Ishikawa (cell line): Measurements from ENCODE around the gene BHMT2.
A peak's percentile ranks its signal among the peaks of the same experiment; 100 is the strongest.

Source experiments
- CEBPB ChIP-seq: IDR thresholded peaks from 2 replicates; pipeline ENCODE4 v1.6.1; 2012
- CREB1 ChIP-seq: IDR thresholded peaks from 2 replicates; pipeline ENCODE4 v1.6.1; 2012; ENCODE audit warnings: low read depth
- EGR1 ChIP-seq: IDR thresholded peaks from 2 replicates; pipeline ENCODE4 v1.6.1; 2012
- EP300 ChIP-seq: IDR thresholded peaks from 2 replicates; pipeline ENCODE4 v1.6.1; 2012; ENCODE audit warnings: borderline replicate concordance
- FOXM1 ChIP-seq: IDR thresholded peaks from 2 replicates; pipeline ENCODE4 v1.6.1; 2012; ENCODE audit warnings: low read depth, borderline replicate concordance
- NFIC ChIP-seq: IDR thresholded peaks from 2 replicates; pipeline ENCODE4 v1.6.1; 2012
- RAD21 ChIP-seq: IDR thresholded peaks from 2 replicates; pipeline ENCODE4 v1.6.1; 2012; ENCODE audit warnings: low read depth
- TAF1 ChIP-seq: IDR thresholded peaks from 2 replicates; pipeline ENCODE4 v1.6.1; 2012; ENCODE audit warnings: low read depth, mild to moderate bottlenecking
- TCF12 ChIP-seq: IDR thresholded peaks from 2 replicates; pipeline ENCODE4 v1.6.1; 2012; ENCODE audit warnings: low read depth
- TEAD4 ChIP-seq: IDR thresholded peaks from 2 replicates; pipeline ENCODE4 v1.6.1; 2012
- USF1 ChIP-seq: IDR thresholded peaks from 2 replicates; pipeline ENCODE4 v1.6.1; 2012
- YY1 ChIP-seq: IDR thresholded peaks from 2 replicates; pipeline ENCODE4 v1.6.1; 2012; ENCODE audit warnings: low read depth
- ZBTB7A ChIP-seq: IDR thresholded peaks from 2 replicates; pipeline ENCODE4 v1.6.1; 2012; ENCODE audit warnings: low read depth
- TF ChIP-seq, protein P1 (sequence below): IDR thresholded peaks from 2 replicates; pipeline ENCODE4 v1.6.1; 2012; ENCODE audit warnings: low read depth, mild to moderate bottlenecking
- TF ChIP-seq, protein P2 (sequence below): IDR thresholded peaks from 2 replicates; pipeline ENCODE4 v1.6.1; 2012

BHMT2 gene

GRCh38 chr5:79108086-79108485 lies 38.5 kb downstream of the BHMT2 start:
- TF ChIP-seq CREB1 (no peak), RAD21 (no peak), TCF12 (no peak), CEBPB (no peak), NFIC (no peak), TAF1 (no peak), TEAD4 (no peak), FOXM1 (no peak), EP300 (no peak), USF1 (no peak), EGR1 (no peak), YY1 (no peak)
- TF ChIP-seq, protein P1, sequence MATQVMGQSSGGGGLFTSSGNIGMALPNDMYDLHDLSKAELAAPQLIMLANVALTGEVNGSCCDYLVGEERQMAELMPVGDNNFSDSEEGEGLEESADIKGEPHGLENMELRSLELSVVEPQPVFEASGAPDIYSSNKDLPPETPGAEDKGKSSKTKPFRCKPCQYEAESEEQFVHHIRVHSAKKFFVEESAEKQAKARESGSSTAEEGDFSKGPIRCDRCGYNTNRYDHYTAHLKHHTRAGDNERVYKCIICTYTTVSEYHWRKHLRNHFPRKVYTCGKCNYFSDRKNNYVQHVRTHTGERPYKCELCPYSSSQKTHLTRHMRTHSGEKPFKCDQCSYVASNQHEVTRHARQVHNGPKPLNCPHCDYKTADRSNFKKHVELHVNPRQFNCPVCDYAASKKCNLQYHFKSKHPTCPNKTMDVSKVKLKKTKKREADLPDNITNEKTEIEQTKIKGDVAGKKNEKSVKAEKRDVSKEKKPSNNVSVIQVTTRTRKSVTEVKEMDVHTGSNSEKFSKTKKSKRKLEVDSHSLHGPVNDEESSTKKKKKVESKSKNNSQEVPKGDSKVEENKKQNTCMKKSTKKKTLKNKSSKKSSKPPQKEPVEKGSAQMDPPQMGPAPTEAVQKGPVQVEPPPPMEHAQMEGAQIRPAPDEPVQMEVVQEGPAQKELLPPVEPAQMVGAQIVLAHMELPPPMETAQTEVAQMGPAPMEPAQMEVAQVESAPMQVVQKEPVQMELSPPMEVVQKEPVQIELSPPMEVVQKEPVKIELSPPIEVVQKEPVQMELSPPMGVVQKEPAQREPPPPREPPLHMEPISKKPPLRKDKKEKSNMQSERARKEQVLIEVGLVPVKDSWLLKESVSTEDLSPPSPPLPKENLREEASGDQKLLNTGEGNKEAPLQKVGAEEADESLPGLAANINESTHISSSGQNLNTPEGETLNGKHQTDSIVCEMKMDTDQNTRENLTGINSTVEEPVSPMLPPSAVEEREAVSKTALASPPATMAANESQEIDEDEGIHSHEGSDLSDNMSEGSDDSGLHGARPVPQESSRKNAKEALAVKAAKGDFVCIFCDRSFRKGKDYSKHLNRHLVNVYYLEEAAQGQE = no peak
- TF ChIP-seq, protein P2, sequence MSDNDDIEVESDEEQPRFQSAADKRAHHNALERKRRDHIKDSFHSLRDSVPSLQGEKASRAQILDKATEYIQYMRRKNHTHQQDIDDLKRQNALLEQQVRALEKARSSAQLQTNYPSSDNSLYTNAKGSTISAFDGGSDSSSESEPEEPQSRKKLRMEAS = no peak

GRCh38 chr5:79108792-79109191 lies 39.2 kb downstream of the BHMT2 start:
- TF ChIP-seq TAF1 (no peak), FOXM1 (no peak), CEBPB (no peak), TCF12 (no peak), EP300 (no peak), ZBTB7A (no peak), EGR1 (no peak), YY1 (no peak), CREB1 (no peak), TEAD4 (no peak), NFIC (no peak), USF1 (no peak), RAD21 (no peak)
- TF ChIP-seq, protein P2 = no peak
- TF ChIP-seq, protein P1 = no peak

DNA sequence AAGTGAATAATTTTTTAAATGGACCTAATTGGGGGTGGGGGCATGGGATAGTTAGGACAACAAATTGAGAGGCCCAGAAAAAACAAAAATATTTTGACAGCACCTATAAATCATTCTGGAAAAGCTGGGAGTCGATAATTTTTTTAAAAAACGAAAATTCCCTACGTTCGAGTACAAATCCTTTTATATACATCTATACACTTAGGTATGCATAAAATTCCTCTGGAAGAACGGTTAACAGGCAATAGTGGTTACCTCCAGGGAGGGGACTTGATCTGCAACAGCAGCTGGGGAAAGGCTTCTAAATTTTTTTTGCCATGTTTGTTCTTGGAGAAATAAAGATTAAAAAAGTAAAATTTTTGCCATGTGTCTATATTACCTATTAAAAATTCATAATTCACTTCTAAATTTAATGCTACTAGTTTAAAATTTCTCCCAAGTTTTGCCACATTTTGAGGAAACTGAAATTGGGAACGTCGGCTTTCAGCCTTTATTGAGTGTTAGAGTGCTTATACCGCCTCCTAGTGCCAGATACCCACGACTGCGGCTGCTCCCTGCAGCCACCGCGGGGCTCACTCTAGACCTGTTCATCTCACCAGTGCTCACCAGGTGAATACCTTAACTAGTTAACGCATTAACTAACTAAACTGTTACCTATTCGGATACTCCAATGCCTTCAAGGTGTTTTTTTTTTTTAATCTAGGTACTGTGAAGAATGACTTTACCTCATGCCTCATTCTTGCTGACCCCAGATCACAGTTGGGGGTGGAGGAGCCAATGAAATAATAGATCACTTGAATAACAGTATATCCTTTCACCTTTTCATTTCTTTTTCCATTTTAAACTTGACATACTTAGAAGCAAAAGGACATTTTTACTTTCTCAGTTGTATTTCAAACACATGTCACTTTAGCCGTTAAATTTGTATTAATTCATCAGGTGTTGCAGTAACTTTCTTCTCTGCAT lies 40.2 kb downstream of the BHMT2 start:
- TF ChIP-seq TCF12 (no peak), YY1 (no peak), RAD21 (peak; percentile 57), TEAD4 (no peak), CREB1 (no peak)

DNA sequence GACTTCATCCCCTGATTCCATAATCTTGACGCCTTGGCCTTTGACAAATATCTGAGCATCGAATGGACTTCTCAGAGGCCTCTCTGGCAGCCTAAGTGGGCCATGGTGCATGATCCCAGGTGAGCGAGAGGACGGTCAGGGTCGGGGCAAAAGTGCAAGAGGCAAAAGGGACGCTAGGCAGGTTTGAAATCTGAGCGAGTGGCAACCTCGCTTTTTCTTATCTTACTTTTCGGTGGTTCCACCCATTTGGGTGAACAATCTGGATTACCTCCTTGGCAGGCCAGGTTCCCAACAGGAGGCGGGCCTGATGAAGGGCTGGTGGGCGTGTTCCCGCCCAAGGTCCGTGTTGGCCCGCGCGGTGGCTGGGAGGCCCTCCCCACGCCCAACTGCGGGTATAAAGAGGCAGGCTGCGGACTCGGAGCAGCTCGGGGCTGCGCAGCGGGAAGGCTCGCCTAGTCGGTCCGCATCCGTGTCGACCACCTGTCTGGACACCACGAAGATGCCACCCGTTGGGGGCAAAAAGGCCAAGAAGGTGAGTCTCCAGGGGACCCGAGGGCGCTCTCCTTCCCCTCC lies 41.9 kb downstream of the BHMT2 start, which contains the start of gene BHMT:
TSS of gene BHMT (plus strand) at position 423 of the 573 bp plus-strand sequence. CDS start at position 500, 77 bp downstream.
- TF ChIP-seq RAD21 (no peak), TCF12 (no peak), CEBPB (no peak), ZBTB7A (no peak)
- TF ChIP-seq, protein P2 = no peak

DNA sequence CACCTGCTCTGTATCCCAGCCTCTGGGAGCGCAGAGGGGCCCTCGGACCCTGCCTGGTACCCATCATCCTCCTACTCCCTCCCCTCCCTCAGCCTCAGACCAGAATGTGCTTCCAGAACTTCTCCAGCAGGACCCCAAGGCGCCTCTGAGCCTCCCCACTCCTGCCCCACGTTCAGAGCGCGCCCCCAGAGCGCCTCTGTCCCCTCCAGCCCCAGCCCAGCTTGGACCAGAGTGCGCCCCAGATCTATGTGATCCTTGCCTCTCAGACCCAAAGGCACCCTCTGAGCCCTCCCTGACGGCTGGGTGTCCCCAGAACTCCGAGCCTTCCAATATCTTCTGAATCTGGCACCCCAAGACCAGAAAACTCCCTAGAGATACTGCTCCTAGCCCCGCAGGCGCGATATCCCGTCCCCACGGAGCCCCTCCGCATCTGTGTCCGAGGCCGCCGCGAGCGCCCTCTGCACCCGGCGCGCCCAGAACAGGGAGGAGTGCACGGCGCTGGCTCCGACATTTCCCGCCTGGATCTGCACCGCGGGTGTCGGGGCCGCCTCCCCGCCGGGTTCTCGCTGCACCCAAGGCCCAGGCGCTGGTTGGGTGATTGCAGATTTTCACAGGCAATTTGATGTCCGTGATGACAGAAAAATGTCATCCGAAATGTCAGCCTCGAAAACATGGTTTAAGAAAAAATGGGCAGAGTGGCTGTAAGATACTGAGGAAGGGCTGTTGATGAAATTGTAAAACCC lies 42.6 kb downstream of the BHMT2 start:
- TF ChIP-seq ZBTB7A (no peak), RAD21 (no peak), CEBPB (no peak), CREB1 (no peak), YY1 (no peak), EP300 (no peak), EGR1 (no peak), TAF1 (no peak), TEAD4 (no peak)
- TF ChIP-seq, protein P1 = no peak
